OCI-LY7 (cell line): ENCODE data around the gene RBM17. TPM values are rescaled to one million over a fixed set of nuclear protein-coding genes. Genes with fewer than 3 reads are reported as not detected.

Source experiments
- BruUV-seq: library from RNA; stranded (reverse); fragments of 400-500 nt; replicated peaks from 2 replicates; lab custom pipeline; 2021; lab: Mats Ljungman, UMichigan
- CTCF ChIA-PET: fragments of 300-600 bp; sonication (Branson Sonifier 250); formaldehyde crosslinking; loops from one replicate; lab custom pipeline; 2022; ENCODE audit warnings: antibody characterized with exemption; ENCODE audit not compliant: unreplicated experiment; lab: Charles Lee
- POLR2A ChIA-PET: fragments of 300-600 bp; sonication (Branson Sonifier 250); formaldehyde crosslinking; loops from one replicate; lab custom pipeline; 2022; ENCODE audit warnings: antibody characterized with exemption; lab: Charles Lee
- DNase-seq: peaks from one replicate; pipeline ENCODE4 v3.0.0-alpha.2; 2015; ENCODE audit warnings: low spot score
- H2AFZ ChIP-seq: fragments of 200-600 bp; sonication (generic), shearing (Covaris generic); 2 replicates; pipeline ENCODE4 v1.6.1; 2014; ENCODE audit warnings: mild to moderate bottlenecking, antibody characterized with exemption, low read length, moderate library complexity
- H3K27ac ChIP-seq: fragments of 200-600 bp; sonication (generic); 2 replicates; pipeline ENCODE4 v1.5.1; 2014; ENCODE audit warnings: mixed run types, low read depth, mild to moderate bottlenecking, moderate library complexity, low read length, inconsistent platforms; ENCODE audit not compliant: poor library complexity, severe bottlenecking
- H3K36me3 ChIP-seq: fragments of 200-600 bp; sonication (generic); 2 replicates; pipeline ENCODE4 v1.6.1; 2014; ENCODE audit warnings: mild to moderate bottlenecking, antibody characterized with exemption, low read length, moderate library complexity, mixed read lengths; ENCODE audit not compliant: insufficient read depth
- H3K4me1 ChIP-seq: fragments of 200-600 bp; sonication (generic); 2 replicates; pipeline ENCODE4 v1.5.1; 2014; ENCODE audit warnings: mild to moderate bottlenecking, low read length; ENCODE audit not compliant: insufficient read depth, poor library complexity, severe bottlenecking
- H3K4me2 ChIP-seq: fragments of 200-600 bp; sonication (generic); 2 replicates; pipeline ENCODE4 v1.6.1; 2014; ENCODE audit warnings: mild to moderate bottlenecking, low read length
- H3K4me3 ChIP-seq: fragments of 200-600 bp; sonication (generic); 2 replicates; pipeline ENCODE4 v1.5.1; 2014; ENCODE audit warnings: mild to moderate bottlenecking, low read depth, low read length; ENCODE audit not compliant: poor library complexity, severe bottlenecking
- H3K79me2 ChIP-seq: fragments of 200-600 bp; sonication (generic); 2 replicates; pipeline ENCODE4 v1.6.1; 2016; ENCODE audit warnings: low read depth, mild to moderate bottlenecking, low read length, moderate library complexity, mixed read lengths; ENCODE audit not compliant: insufficient read depth
- H3K9me2 ChIP-seq: fragments of 200-600 bp; sonication (generic); 2 replicates; pipeline ENCODE4 v1.6.1; 2016; ENCODE audit warnings: mild to moderate bottlenecking, low read length, mixed read lengths; ENCODE audit not compliant: insufficient read depth
- H3K9me3 ChIP-seq: fragments of 200-600 bp; sonication (generic); 2 replicates; pipeline ENCODE4 v1.6.1; 2014; ENCODE audit warnings: mild to moderate bottlenecking, mixed run types, low read length, mixed read lengths
- H4K20me1 ChIP-seq: fragments of 200-600 bp; sonication (generic); 2 replicates; pipeline ENCODE4 v1.6.1; 2014; ENCODE audit warnings: mild to moderate bottlenecking, antibody characterized with exemption, low read length, moderate library complexity, mixed read lengths; ENCODE audit not compliant: insufficient read depth
- EZH2phosphoT487 ChIP-seq: fragments of 200-600 bp; sonication (generic); IDR thresholded peaks from 2 replicates; pipeline ENCODE4 v1.6.1; 2018; ENCODE audit warnings: low read depth, borderline replicate concordance, mild to moderate bottlenecking, mixed run types, antibody characterized with exemption, low read length, moderate library complexity, mixed read lengths
- intact Hi-C: fragments of 100-400 bp; cut with micrococcal nuclease; formaldehyde crosslinking; loops from one replicate; pipeline ENCODE4 v1.10.0; 2022; ENCODE audit not compliant: unreplicated experiment
- total RNA-seq, 2 experiments: library from RNA; depleted of rRNA in 1 of 2; stranded (reverse); fragments of >200 nt in 1 of 2; shearing (Covaris generic) in 1 of 2; gene quantifications; 2 replicates each; pipeline ENCODE4 v1.2.3, GENCODE V29; 2014 to 2022
- TF ChIP-seq, protein P1 (sequence below): fragments of 200-600 bp; sonication (generic); conservative IDR thresholded peaks from 2 replicates; pipeline ENCODE4 v1.5.1; 2014; ENCODE audit warnings: mild to moderate bottlenecking, antibody characterized with exemption, low read length, moderate library complexity, mixed read lengths

RBM17 gene
- total RNA-seq, 2 experiments from 2014 or later = 103 to 248 TPM

DNA sequence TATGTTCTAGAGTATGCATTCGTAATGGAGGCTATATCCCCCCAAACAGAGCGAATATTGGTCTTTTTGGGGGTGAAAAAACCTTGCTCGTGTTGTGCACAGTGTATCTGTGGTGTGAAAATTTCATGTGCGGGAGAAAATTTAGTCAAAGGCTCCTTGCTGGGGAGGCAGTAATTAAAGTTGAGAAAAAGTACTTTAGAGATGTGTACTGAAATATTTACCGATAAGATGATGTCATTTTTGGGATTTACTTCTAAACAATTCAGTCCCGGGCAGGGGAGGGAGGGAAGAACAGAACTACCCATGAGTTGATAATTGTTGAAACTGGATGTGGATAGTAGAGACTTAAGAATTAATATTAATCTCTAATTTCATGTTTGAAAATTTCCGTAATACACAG, 9.3 kb downstream of the RBM17 start:
- ChIA-PET POLR2A (no interaction called here), CTCF (no interaction called here)
- TF ChIP-seq, protein P1, sequence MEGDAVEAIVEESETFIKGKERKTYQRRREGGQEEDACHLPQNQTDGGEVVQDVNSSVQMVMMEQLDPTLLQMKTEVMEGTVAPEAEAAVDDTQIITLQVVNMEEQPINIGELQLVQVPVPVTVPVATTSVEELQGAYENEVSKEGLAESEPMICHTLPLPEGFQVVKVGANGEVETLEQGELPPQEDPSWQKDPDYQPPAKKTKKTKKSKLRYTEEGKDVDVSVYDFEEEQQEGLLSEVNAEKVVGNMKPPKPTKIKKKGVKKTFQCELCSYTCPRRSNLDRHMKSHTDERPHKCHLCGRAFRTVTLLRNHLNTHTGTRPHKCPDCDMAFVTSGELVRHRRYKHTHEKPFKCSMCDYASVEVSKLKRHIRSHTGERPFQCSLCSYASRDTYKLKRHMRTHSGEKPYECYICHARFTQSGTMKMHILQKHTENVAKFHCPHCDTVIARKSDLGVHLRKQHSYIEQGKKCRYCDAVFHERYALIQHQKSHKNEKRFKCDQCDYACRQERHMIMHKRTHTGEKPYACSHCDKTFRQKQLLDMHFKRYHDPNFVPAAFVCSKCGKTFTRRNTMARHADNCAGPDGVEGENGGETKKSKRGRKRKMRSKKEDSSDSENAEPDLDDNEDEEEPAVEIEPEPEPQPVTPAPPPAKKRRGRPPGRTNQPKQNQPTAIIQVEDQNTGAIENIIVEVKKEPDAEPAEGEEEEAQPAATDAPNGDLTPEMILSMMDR = no peak
- no peak for TF ChIP-seq EZH2phosphoT487
- H3K4me2 ChIP-seq = no peak overlapping the region
- no peak overlapping the region for H3K27ac ChIP-seq
- H3K4me3 ChIP-seq = no peak overlapping the region
- H4K20me1 ChIP-seq = peaks cover 34% of the 10 kb centered on the region
- no peaks in the 10 kb centered on the region for H3K9me2 ChIP-seq
- peaks cover 29% of the 10 kb centered on the region for H3K4me1 ChIP-seq
- H3K79me2 ChIP-seq = peaks cover 100% of the 10 kb centered on the region
- peaks cover 95% of the 10 kb centered on the region for H3K36me3 ChIP-seq
- DNase-seq = no peak
- no peaks in the 10 kb centered on the region for H3K9me3 ChIP-seq
- intact Hi-C loops = no loop called here
- no peak overlapping the region for H2AFZ ChIP-seq
- BruUV-seq = no TSS peak

DNA sequence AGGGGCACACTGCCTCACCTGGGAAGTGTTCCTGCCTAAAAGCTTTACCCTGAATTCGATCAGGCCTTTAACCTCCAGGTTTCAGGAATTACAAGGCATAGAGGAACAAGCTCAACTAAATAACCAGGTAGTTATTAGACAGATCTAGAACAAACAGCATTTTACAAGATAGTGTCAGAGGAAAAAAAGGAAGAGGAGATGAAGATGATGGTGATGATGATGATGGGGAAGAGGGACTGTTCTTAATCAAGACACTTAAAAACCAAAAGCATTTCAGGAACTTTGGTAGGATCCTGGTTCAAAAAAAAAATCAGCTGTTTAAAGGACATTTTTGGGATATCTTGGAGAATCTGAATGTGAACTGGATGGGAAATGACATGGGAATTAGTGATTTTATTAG, 11.5 kb downstream of the RBM17 start:
- POLR2A ChIA-PET = interaction anchor here (0.6 to 1.1 kb wide), 4 partner anchors 10 to 301 kb away, joined by 3 to 4 read pairs (median 4); no protein-coding TSS in a partner anchor
- intact Hi-C loops = no loop called here
- no peak for TF ChIP-seq EZH2phosphoT487
- TF ChIP-seq, protein P1 = no peak

DNA sequence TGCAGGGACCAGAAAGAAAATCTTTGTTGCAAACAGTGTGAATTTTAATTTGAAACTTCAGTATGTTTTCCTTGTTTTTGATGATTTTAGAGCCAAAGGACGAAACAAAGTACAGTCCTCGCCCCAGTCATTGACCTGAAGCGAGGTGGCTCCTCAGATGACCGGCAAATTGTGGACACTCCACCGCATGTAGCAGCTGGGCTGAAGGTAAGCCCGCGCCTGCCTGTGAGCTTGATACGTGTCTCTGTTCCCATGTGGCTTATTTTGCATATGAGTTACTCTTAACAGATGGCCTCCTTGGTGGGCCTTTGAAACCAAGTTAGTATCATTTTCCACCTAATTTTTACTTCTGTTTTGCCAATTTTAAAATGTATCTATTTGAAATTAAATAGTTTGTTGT, 12.3 kb downstream of the RBM17 start:
- H3K4me2 ChIP-seq = peak overlapping the region; percentile 76

More for the DNA sequence above, 11.5 kb downstream of the RBM17 start:
- Histone ChIP-seq H3K36me3 (peaks cover 98% of the 10 kb centered on the region), H3K4me2 (peak overlapping the region; percentile 76), H3K27ac (peak overlapping the region; percentile 51), H3K79me2 (peaks cover 98% of the 10 kb centered on the region), H3K4me1 (peaks cover 25% of the 10 kb centered on the region), H3K4me3 (no peak overlapping the region), H2AFZ (no peak overlapping the region), H4K20me1 (peaks cover 19% of the 10 kb centered on the region), H3K9me3 (no peaks in the 10 kb centered on the region), H3K9me2 (no peaks in the 10 kb centered on the region)
- BruUV-seq = no TSS peak
- CTCF ChIA-PET = no interaction called here
- DNase-seq = no peak

More for the DNA sequence above, 12.3 kb downstream of the RBM17 start:
- Histone ChIP-seq H3K27ac (peak overlapping the region; percentile 51), H3K4me3 (peak overlapping the region; percentile 47), H3K36me3 (peaks cover 97% of the 10 kb centered on the region), H3K79me2 (peaks cover 96% of the 10 kb centered on the region), H3K9me2 (no peaks in the 10 kb centered on the region), H4K20me1 (peaks cover 19% of the 10 kb centered on the region), H3K4me1 (peaks cover 25% of the 10 kb centered on the region), H2AFZ (no peak overlapping the region), H3K9me3 (no peaks in the 10 kb centered on the region)
- BruUV-seq = no TSS peak
- no peak for TF ChIP-seq EZH2phosphoT487
- TF ChIP-seq, protein P1 = no peak
- peak; percentile 72 for DNase-seq
- ChIA-PET CTCF (no interaction called here), POLR2A (interaction anchor here (0.5 to 1.1 kb wide), 2 partner anchors 34 to 248 kb away, joined by 4 read pairs; no protein-coding TSS in a partner anchor)
- intact Hi-C loops = loop anchor here (1.0 kb wide), 1 partner anchor 9 kb away; no protein-coding TSS in a partner anchor
